ENCODE data around the gene ACTN2.

ACTN2 gene

GRCh38 chr1:236760986-236761385 lies 74.7 kb downstream of the ACTN2 start:
- H3K4me3 ChIP-seq (ENCODE audit: low read depth, low read length), result no peak overlapping the region
- no peaks in the 10 kb centered on the region for H3K36me3 ChIP-seq (ENCODE audit: control insufficient read depth, insufficient read depth, low read length)
- no peaks in the 10 kb centered on the region for H3K9me3 ChIP-seq (ENCODE audit: control insufficient read depth, insufficient read depth, low read length)
- no peaks in the 10 kb centered on the region for H3K4me1 ChIP-seq (ENCODE audit: control insufficient read depth, insufficient read depth, low read length)
- H3K27me3 ChIP-seq (ENCODE audit: control insufficient read depth, insufficient read depth, low read length), result no peaks in the 10 kb centered on the region
- no peak overlapping the region for H3K9ac ChIP-seq (ENCODE audit: low read depth, low read length)

GRCh38 chr1:236761397-236762132 lies 75.3 kb downstream of the ACTN2 start:
- H3K36me3 ChIP-seq (ENCODE audit: control insufficient read depth, insufficient read depth, low read length), result no peaks in the 10 kb centered on the region
- no peaks in the 10 kb centered on the region for H3K27me3 ChIP-seq (ENCODE audit: control insufficient read depth, insufficient read depth, low read length)
- H3K9me3 ChIP-seq (ENCODE audit: control insufficient read depth, insufficient read depth, low read length), result no peaks in the 10 kb centered on the region
- H3K4me1 ChIP-seq (ENCODE audit: control insufficient read depth, insufficient read depth, low read length), result no peaks in the 10 kb centered on the region
- H3K4me3 ChIP-seq (ENCODE audit: low read depth, low read length), result no peak overlapping the region
- no peak overlapping the region for H3K9ac ChIP-seq (ENCODE audit: low read depth, low read length)

GRCh38 chr1:236762410-236762809 lies 76.1 kb downstream of the ACTN2 start:
- H3K4me1 ChIP-seq (ENCODE audit: control insufficient read depth, insufficient read depth, low read length), result no peaks in the 10 kb centered on the region
- H3K36me3 ChIP-seq (ENCODE audit: control insufficient read depth, insufficient read depth, low read length), result no peaks in the 10 kb centered on the region
- H3K27me3 ChIP-seq (ENCODE audit: control insufficient read depth, insufficient read depth, low read length), result no peaks in the 10 kb centered on the region
- H3K9me3 ChIP-seq (ENCODE audit: control insufficient read depth, insufficient read depth, low read length), result no peaks in the 10 kb centered on the region
- H3K9ac ChIP-seq (ENCODE audit: low read depth, low read length), result no peak overlapping the region
- H3K4me3 ChIP-seq (ENCODE audit: low read depth, low read length), result no peak overlapping the region

- no peaks in the 10 kb centered on the region for H3K9me3 ChIP-seq (ENCODE audit: control insufficient read depth, insufficient read depth, low read length)
- H3K9ac ChIP-seq (ENCODE audit: low read depth, low read length), result no peak overlapping the region
- no peaks in the 10 kb centered on the region for H3K27me3 ChIP-seq (ENCODE audit: control insufficient read depth, insufficient read depth, low read length)
- H3K36me3 ChIP-seq (ENCODE audit: control insufficient read depth, insufficient read depth, low read length), result no peaks in the 10 kb centered on the region
- no peaks in the 10 kb centered on the region for H3K4me1 ChIP-seq (ENCODE audit: control insufficient read depth, insufficient read depth, low read length)
- no peak overlapping the region for H3K4me3 ChIP-seq (ENCODE audit: low read depth, low read length)
Measured at GRCh38 chr1:236765831-236766230, 79.5 kb downstream of the ACTN2 start.

- Histone ChIP-seq H3K4me3 (ENCODE audit: low read depth, low read length) (no peak overlapping the region), H3K4me1 (ENCODE audit: control insufficient read depth, insufficient read depth, low read length) (no peaks in the 10 kb centered on the region), H3K27me3 (ENCODE audit: control insufficient read depth, insufficient read depth, low read length) (no peaks in the 10 kb centered on the region), H3K9ac (ENCODE audit: low read depth, low read length) (no peak overlapping the region), H3K36me3 (ENCODE audit: control insufficient read depth, insufficient read depth, low read length) (no peaks in the 10 kb centered on the region), H3K9me3 (ENCODE audit: control insufficient read depth, insufficient read depth, low read length) (no peaks in the 10 kb centered on the region)
Measured at GRCh38 chr1:236766506-236766905, 80.2 kb downstream of the ACTN2 start.

- H3K4me1 ChIP-seq (ENCODE audit: control insufficient read depth, insufficient read depth, low read length), result no peaks in the 10 kb centered on the region
- no peaks in the 10 kb centered on the region for H3K36me3 ChIP-seq (ENCODE audit: control insufficient read depth, insufficient read depth, low read length)
- no peak overlapping the region for H3K9ac ChIP-seq (ENCODE audit: low read depth, low read length)
- no peak overlapping the region for H3K4me3 ChIP-seq (ENCODE audit: low read depth, low read length)
- H3K27me3 ChIP-seq (ENCODE audit: control insufficient read depth, insufficient read depth, low read length), result no peaks in the 10 kb centered on the region
- H3K9me3 ChIP-seq (ENCODE audit: control insufficient read depth, insufficient read depth, low read length), result no peaks in the 10 kb centered on the region
Measured at GRCh38 chr1:236767276-236767675, 81.0 kb downstream of the ACTN2 start.

- no peak overlapping the region for H3K9ac ChIP-seq (ENCODE audit: low read depth, low read length)
- H3K4me1 ChIP-seq (ENCODE audit: control insufficient read depth, insufficient read depth, low read length), result no peaks in the 10 kb centered on the region
- H3K9me3 ChIP-seq (ENCODE audit: control insufficient read depth, insufficient read depth, low read length), result no peaks in the 10 kb centered on the region
- H3K27me3 ChIP-seq (ENCODE audit: control insufficient read depth, insufficient read depth, low read length), result no peaks in the 10 kb centered on the region
- no peaks in the 10 kb centered on the region for H3K36me3 ChIP-seq (ENCODE audit: control insufficient read depth, insufficient read depth, low read length)
- H3K4me3 ChIP-seq (ENCODE audit: low read depth, low read length), result no peak overlapping the region
Measured at GRCh38 chr1:236768601-236769000, 82.3 kb downstream of the ACTN2 start.

- Histone ChIP-seq H3K4me1 (ENCODE audit: control insufficient read depth, insufficient read depth, low read length) (no peaks in the 10 kb centered on the region), H3K27me3 (ENCODE audit: control insufficient read depth, insufficient read depth, low read length) (no peaks in the 10 kb centered on the region), H3K4me3 (ENCODE audit: low read depth, low read length) (no peak overlapping the region), H3K9me3 (ENCODE audit: control insufficient read depth, insufficient read depth, low read length) (no peaks in the 10 kb centered on the region), H3K9ac (ENCODE audit: low read depth, low read length) (no peak overlapping the region), H3K36me3 (ENCODE audit: control insufficient read depth, insufficient read depth, low read length) (no peaks in the 10 kb centered on the region)
Measured at GRCh38 chr1:236773919-236774318, 87.6 kb downstream of the ACTN2 start.

GRCh38 chr1:236774926-236775325 lies 88.6 kb downstream of the ACTN2 start:
- H3K9me3 ChIP-seq (ENCODE audit: control insufficient read depth, insufficient read depth, low read length), result no peaks in the 10 kb centered on the region

GRCh38 chr1:236779312-236779711 lies 93.0 kb downstream of the ACTN2 start:
- Histone ChIP-seq H3K9me3 (ENCODE audit: control insufficient read depth, insufficient read depth, low read length) (no peaks in the 10 kb centered on the region), H3K36me3 (ENCODE audit: control insufficient read depth, insufficient read depth, low read length) (no peaks in the 10 kb centered on the region), H3K9ac (ENCODE audit: low read depth, low read length) (no peak overlapping the region), H3K4me1 (ENCODE audit: control insufficient read depth, insufficient read depth, low read length) (no peaks in the 10 kb centered on the region), H3K27me3 (ENCODE audit: control insufficient read depth, insufficient read depth, low read length) (no peaks in the 10 kb centered on the region), H3K4me3 (ENCODE audit: low read depth, low read length) (no peak overlapping the region)

More at GRCh38 chr1:236774926-236775325, 88.6 kb downstream of the ACTN2 start:
- Histone ChIP-seq H3K9ac (ENCODE audit: low read depth, low read length) (no peak overlapping the region), H3K27me3 (ENCODE audit: control insufficient read depth, insufficient read depth, low read length) (no peaks in the 10 kb centered on the region), H3K36me3 (ENCODE audit: control insufficient read depth, insufficient read depth, low read length) (no peaks in the 10 kb centered on the region), H3K4me3 (ENCODE audit: low read depth, low read length) (no peak overlapping the region), H3K4me1 (ENCODE audit: control insufficient read depth, insufficient read depth, low read length) (no peaks in the 10 kb centered on the region)

GRCh38 chr1:236785477-236785876 lies 99.2 kb downstream of the ACTN2 start:
- Histone ChIP-seq H3K4me1 (ENCODE audit: control insufficient read depth, insufficient read depth, low read length) (no peaks in the 10 kb centered on the region), H3K4me3 (ENCODE audit: low read depth, low read length) (no peak overlapping the region), H3K27me3 (ENCODE audit: control insufficient read depth, insufficient read depth, low read length) (no peaks in the 10 kb centered on the region), H3K36me3 (ENCODE audit: control insufficient read depth, insufficient read depth, low read length) (no peaks in the 10 kb centered on the region), H3K9me3 (ENCODE audit: control insufficient read depth, insufficient read depth, low read length) (no peaks in the 10 kb centered on the region), H3K9ac (ENCODE audit: low read depth, low read length) (no peak overlapping the region)

GRCh38 chr1:236786453-236786852 lies 100.2 kb downstream of the ACTN2 start:
- H3K4me1 ChIP-seq (ENCODE audit: control insufficient read depth, insufficient read depth, low read length), result no peaks in the 10 kb centered on the region
- no peak overlapping the region for H3K4me3 ChIP-seq (ENCODE audit: low read depth, low read length)
- H3K27me3 ChIP-seq (ENCODE audit: control insufficient read depth, insufficient read depth, low read length), result no peaks in the 10 kb centered on the region
- H3K9ac ChIP-seq (ENCODE audit: low read depth, low read length), result no peak overlapping the region
- no peaks in the 10 kb centered on the region for H3K36me3 ChIP-seq (ENCODE audit: control insufficient read depth, insufficient read depth, low read length)
- H3K9me3 ChIP-seq (ENCODE audit: control insufficient read depth, insufficient read depth, low read length), result no peaks in the 10 kb centered on the region

Measured in iPS-15b (cell line).